Activated CD8-positive, alpha-beta memory T cell treated with anti-CD3 and anti-CD28 coated beads for 1 hour (primary cell): ENCODE data around the gene MASP1.
"Not testable (repeated sequence)": the region's sequence is repeated elsewhere in the genome, so short reads cannot be mapped to it uniquely, and the experiment has no call there.

Experiments
- DNase-seq, 2 donors: peaks; one replicate each; pipeline ENCODE4 v3.0.0-alpha.2; 2020; ENCODE audit warnings: low read depth in 1 of 2; ENCODE audit errors: extremely low read depth in 1 of 2

MASP1 gene

GRCh38 chr3:187267306-187267705, 24.2 kb downstream of the MASP1 start:
- DNase-seq, result no peak

- DNase-seq, result no peak
Observed at GRCh38 chr3:187266691-187267090, 24.8 kb downstream of the MASP1 start.

GRCh38 chr3:187265461-187265955, 26.0 kb downstream of the MASP1 start:
- DNase-seq, result no peak

DNA sequence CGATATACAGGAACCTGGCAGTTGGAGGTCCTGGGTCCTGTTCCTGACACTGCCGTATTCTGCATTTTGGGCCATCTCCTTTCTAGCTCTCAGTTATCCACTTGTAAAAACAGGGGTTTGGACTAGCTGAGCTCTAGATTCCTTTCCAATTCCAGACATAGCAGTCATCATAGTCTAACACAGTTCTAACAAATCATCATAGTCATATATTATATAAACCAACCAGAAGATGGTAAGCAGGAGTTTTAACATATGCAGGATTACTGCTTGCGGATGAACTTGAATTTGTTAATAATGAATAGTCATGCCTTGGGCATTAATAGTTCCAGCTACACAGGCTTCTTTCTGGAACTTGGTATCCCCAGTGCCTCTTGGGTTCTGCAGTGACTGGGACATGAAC, 26.6 kb downstream of the MASP1 start:
- no peak for DNase-seq

GRCh38 chr3:187264021-187264420, 27.5 kb downstream of the MASP1 start:
- DNase-seq, result no peak

DNA sequence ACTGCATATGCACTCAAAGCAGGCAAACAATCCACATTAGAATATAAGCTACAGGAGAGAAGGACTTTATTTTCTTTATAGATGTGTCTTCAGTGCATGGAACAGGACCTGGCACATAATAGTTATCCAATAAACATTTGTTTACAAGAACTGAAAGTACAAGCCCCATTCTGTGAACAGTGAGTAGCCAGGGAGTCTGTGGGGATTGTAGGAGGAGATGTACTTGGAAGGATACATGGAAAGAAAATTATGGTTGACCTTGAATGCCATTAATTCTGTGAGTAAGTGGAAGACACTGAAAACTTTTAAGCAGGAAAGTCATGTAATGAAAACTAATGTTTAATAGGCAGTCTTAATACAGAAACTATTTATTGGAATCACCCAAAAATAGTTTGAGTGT, 28.3 kb downstream of the MASP1 start:
- DNase-seq, result no peak

DNA sequence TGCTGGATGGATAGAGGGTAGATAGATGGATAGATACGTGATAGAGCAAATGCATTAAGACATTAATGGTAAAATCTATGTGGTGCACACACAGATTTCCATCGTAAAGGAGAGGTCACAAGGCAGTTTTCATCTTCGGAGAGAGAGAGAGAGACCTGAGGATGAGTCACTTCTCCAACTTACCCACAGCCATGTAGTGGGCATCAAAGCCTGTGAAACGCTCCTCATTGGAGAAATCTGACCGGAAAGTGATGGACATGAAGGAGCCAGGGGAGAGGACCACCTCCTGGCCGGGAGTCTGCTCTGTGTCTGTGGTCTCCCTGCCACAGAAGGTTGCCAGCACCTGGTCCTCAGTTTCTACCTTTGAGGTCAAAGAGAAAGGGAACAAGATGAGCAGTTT, 29.2 kb downstream of the MASP1 start:
- DNase-seq, result no peak

- no peak for DNase-seq
Observed at GRCh38 chr3:187261541-187261969, 30.0 kb downstream of the MASP1 start.

GRCh38 chr3:187259171-187259570, 32.4 kb downstream of the MASP1 start:
- DNase-seq, result no peak

DNA sequence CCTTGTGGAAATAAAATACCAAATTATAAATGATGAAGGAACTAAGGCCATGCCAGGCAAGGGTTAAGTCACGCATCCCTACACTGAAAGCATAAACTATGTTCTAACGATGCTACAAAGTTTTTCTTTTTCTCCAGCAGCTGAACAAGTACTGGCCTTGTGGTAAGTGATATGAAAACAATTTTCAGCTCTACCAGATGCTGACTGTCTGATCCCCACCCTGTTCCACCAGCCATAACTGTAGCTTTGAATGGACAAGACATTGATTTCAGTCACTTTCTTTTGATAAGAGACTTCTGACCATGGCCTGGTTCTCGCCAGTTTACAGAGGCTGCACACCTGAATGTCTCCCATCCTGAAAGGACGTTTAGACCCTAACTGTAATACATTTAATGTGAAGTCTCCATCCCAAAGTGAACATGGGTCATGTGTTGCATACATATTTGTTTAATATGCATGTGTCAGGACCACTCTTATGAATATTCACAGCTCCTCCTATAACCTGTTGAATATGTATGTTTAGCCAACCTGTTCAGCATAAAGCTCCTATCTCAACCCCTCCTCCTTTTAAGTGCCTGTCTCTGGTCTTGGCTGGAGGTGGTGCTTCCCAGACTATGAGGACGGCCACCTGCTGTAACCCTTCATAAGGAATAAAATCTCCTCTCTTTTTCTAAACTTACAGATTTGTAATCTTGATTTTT, 33.4 kb downstream of the MASP1 start:
- no peak for DNase-seq

DNA sequence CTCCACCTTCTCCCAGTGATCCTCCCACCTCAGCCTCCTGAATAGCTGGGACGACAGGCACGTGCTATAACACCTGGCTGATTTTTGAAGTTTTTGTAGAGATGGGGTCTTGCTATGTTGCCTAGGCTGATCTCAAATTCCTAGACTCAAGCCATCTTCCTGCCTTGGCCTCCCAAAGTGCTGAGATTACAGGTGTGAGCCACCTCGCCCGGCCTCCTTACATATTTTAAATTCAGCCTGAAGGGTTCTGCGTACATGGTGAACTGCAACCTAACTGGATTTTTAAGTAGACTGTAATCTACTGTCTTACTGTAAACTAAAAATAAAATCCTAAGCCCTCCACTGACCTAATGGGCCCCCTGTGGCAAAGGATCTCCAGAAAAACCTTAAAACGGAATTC, 34.1 kb downstream of the MASP1 start:
- DNase-seq, result no peak

DNA sequence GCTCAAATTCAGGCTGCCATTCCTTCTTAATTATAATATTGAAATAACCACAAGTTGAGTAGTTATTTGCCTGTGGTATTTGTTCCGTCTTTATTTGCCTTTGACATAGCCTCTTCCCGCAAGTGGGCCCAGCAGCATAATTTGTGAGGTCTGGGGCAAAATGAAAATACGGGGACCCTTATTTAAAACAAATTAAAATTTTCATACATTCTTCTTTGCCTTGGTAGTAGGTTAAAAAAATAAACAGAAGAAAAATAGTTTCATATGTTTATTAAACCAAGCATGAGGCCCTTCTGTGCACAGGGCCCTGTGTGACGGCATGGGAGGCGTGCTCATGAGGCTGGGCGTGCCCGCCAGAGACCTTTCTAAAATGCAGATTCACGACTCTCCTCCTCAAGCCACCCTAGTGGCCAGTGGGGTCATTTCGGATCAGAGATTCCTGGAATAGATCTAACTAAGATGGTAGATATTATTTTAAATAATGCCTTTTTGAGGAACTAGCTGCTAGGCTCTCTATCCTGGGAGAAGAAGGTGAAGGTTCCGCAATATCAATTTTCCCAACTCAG, 35.4 kb downstream of the MASP1 start:
- DNase-seq, result no peak

DNA sequence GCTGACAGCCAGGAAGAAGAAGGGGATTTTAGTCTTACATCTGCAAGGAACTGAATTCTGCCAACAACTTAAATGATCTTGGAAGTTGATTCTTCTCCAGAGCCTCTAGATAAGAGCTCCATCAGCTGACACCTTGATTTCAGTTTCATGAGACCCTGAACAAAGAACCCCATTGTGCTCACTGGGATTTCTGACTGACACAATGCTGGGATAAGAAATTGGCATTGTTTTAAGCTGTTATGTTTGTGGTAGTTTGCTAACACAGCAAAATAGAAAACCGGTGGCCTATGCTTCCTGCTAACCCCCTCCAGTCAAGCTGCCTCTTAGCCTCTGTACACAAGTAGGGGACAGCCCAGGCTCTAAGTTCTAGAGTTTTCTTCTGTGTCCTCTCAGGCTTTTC, 36.2 kb downstream of the MASP1 start:
- DNase-seq, result no peak

DNA sequence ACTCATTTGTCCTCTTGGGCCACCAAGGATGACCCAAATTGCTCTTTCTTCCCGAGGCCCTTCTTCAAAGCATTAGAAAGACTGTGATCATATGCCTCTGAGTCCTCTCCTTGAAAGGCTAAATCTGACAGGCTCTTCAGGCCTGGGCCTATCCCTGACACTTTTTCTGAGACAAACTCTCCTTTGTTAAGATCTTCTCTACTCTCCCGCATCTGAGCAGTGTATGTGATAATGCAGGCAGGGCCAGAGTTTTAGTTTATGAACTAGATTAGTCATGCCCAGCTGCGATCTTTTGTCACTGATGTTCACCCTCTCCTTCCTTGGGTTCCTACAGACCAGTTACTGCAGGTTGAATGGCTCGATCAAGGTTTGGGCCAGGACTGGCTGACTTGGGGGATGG, 39.2 kb downstream of the MASP1 start:
- DNase-seq, result no peak

DNA sequence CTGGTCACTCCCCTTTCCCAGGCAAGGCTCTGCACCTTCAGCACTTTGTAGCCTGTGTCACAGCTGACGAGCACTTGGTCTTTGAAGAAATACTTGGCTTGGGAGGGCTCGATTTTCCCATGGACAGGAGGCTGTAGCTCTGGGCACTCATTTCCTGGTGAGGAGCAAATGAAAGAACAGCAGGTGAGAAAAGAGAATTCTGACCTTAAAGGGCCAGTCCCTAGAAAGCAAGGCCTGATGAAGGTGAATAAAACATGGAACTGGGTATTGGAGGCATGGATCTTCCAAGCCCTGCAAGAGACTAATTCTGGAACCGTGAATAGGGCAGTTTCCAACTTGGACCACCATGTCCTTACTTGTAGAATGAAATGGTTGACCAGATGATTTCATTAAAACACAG, 39.9 kb downstream of the MASP1 start:
- DNase-seq, result no peak

- DNase-seq, result no peak
Observed at GRCh38 chr3:187247398-187247797, 44.1 kb downstream of the MASP1 start.

DNA sequence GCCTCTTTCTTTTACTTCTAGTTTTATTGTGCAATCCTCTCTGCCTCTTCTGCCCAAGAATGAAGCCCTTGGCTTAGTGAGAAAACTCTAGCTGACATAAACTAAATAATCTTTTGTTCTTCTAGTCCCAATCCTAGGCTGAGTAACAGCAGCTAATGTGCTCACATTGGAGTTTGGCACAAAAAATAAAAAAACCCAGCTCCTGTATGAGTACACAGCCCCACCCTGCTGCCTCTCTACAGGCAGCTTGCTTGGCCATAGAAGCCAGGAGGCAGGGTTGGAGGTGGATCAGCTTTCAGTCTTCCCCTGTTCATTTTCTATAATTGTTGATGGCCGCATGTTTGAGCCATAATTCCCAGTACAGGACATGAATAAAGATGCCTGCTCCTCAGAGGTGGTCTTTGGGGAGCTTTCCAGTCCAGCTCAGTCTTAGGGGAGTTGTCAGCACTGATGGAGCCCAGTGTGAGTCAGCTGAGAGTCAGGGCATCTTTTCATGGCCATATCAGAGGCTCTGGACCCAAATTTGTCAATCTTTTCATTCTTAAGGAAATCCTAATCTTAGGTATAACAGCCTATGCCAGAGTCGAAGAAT, 47.5 kb downstream of the MASP1 start:
- no peak for DNase-seq

GRCh38 chr3:187242900-187243299, 48.6 kb downstream of the MASP1 start:
- DNase-seq, result no peak

DNA sequence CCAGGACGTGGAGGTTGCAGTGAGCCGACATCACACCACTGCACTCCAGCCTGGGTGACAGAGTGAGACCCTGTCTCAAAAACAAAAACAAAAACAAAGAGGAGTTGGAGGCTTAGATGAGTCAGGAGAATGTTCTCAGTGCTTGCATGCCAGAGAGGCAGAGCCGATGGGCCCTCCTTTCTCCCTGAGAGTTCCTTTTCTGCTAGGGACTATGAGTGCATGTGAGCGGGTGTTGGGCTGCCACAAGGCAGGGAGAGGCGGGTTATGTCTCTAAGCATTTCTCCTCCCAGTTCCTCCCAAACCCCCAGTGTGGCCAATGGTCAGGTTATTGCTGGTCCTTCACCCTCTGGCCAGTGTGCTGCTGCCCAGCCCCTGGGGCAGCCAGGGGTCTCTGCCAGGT, 49.1 kb downstream of the MASP1 start:
- no peak for DNase-seq

GRCh38 chr3:187238835-187239234, 52.7 kb downstream of the MASP1 start:
- DNase-seq, result not testable (repeated sequence)

DNA sequence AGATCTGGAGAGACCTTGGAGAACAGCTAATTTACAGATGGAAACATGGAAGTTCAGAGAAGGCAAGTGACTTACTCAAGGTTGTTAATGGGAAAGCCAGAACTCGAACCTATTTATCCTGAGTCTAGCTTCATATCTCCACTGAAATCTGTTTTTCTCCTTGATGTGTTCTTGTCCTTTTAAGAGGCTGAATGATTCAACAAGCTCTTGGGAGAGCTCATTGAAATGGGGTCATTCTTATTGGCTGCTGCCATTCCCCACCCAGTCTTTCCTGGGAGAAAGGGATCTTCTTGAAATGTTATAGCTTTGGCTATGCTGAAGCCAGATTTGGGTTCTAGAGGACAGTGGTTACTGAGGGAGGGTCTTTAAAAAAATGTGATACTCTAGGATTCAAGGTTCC, 53.3 kb downstream of the MASP1 start:
- DNase-seq, result no peak

DNA sequence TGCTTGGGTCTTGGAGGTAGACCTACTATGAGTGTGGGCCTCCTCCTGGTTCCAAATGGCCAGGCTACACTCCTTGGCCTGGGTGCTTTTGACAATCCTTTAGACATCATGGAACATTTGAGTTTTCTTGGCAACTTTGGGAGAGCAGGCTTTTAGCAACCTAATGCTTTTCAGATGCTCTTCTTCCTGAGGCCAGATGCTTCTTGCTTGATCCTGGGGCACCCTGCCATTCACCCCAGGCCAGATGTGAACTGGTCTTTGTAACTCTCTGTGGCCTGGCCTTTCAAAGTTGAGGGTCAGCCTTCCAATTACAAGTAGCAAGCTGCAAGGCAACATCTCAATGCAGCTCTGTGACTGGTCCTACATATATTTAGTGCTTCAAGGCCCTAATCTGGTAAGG, 53.8 kb downstream of the MASP1 start:
- DNase-seq, result no peak
